ENCODE results near the gene ATF6. TPM values are rescaled to one million over a fixed set of nuclear protein-coding genes. Genes with fewer than 3 reads are reported as not detected.
"Not testable (repeated sequence)": the region's sequence is repeated elsewhere in the genome, so short reads cannot be mapped to it uniquely, and the experiment has no call there.

ATF6 gene
- total RNA-seq, 2 donors from 2014 or later, result 17.5 to 24.9 TPM

DNA sequence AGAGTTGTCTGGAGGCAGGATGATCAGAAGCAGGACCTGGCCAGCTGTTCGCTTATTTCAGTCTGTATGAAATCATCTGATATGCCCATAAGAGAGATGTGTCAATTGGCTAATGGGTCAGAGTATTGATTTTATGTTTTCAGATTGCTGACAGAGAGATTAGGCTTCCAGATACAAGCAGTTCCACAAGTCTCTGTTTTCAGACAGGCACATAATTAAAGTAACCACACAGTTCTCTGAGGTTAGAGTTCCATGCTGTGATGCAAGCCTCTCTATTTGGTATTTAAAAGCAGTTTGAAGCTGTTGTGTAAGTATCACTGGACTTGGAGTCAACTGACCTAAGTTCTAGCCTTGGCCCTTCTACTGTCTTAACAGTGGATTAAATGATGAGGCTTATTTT lies 50.1 kb downstream of the ATF6 start:
- Mint-ChIP-seq H3K9me3 (no peaks in the 10 kb centered on the region), H3K27ac (no peak overlapping the region), H3K4me1 (peaks cover 10% of the 10 kb centered on the region), H3K27me3 (no peaks in the 10 kb centered on the region), H3K4me3 (no peak overlapping the region), H3K36me3 (ENCODE audit: low read depth) (peaks cover 90% of the 10 kb centered on the region)
- no peak for ATAC-seq (replicated peaks)

DNA sequence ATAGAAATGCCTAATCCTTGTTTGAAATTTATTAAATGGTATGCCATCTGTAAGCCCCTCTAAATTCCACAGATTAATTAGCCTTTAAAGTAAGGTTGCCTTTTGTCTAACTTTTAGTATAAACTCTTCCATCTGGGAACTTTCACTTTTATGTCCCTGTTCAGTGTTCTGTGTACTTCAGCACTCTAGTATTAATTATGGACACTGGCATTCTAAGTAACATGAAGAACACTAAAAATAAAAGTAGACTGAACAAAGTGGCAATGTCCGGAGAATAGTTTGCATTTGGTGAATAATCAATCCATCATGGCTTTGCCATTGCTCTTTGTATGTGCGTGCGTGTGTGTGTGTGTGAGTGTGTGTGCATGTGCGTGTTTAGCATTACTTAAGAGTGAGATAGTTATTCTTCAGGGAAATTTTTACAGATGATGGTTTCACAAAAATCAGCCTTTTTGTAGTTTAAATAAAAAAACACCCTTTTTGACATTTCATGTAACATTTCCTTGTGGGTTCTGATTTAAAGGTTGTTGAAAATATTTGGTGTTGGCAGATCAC lies 51.1 kb downstream of the ATF6 start:
- no peak for ATAC-seq (replicated peaks)
- H3K27me3 Mint-ChIP-seq, result no peaks in the 10 kb centered on the region
- no peak overlapping the region for H3K4me3 Mint-ChIP-seq
- H3K36me3 Mint-ChIP-seq (ENCODE audit: low read depth), result peaks cover 90% of the 10 kb centered on the region
- peaks cover 10% of the 10 kb centered on the region for H3K4me1 Mint-ChIP-seq
- H3K27ac Mint-ChIP-seq, result no peak overlapping the region
- no peaks in the 10 kb centered on the region for H3K9me3 Mint-ChIP-seq

DNA sequence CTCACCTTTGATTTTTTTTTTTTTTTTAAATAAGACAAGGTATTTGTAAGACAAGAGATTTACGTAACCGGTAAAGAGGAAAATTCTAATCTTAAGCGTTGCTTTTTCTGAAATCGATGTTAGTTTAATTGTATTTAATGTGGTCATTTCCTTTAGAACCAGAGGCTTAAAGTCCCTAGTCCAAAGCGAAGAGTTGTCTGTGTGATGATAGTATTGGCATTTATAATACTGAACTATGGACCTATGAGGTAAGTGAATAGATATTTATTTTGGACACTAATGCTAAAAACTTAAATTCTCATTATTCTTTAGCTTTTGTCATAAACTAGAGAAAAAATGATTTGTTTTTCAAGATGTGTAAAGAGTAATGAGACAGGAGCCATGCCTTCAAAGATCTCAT lies 54.8 kb downstream of the ATF6 start:
- Mint-ChIP-seq H3K4me3 (no peak overlapping the region), H3K27ac (no peak overlapping the region), H3K36me3 (ENCODE audit: low read depth) (peaks cover 93% of the 10 kb centered on the region), H3K9me3 (no peaks in the 10 kb centered on the region), H3K4me1 (peaks cover 10% of the 10 kb centered on the region), H3K27me3 (no peaks in the 10 kb centered on the region)
- ATAC-seq (replicated peaks), result no peak

DNA sequence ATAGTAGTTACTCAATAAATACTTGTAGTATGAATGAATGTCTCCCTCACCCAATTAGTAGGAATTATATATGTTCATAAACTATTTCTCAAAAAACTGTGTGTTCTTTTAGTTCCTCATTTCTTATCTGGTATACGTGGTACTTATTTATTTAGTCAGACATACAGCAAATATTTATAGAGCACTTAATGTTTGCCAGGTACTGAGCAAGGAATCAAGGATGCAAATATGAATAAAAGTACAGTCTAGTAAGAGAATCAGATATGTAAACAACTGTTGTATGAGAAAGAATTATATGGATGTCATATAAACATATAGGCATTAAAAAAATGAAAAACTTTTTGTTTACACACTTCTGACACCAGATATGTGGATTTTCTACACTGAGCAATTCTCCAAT lies 58.5 kb downstream of the ATF6 start:
- Mint-ChIP-seq H3K4me1 (no peaks in the 10 kb centered on the region), H3K36me3 (ENCODE audit: low read depth) (peaks cover 96% of the 10 kb centered on the region), H3K27ac (no peak overlapping the region), H3K4me3 (no peak overlapping the region), H3K27me3 (no peaks in the 10 kb centered on the region), H3K9me3 (no peaks in the 10 kb centered on the region)
- ATAC-seq (replicated peaks), result no peak

DNA sequence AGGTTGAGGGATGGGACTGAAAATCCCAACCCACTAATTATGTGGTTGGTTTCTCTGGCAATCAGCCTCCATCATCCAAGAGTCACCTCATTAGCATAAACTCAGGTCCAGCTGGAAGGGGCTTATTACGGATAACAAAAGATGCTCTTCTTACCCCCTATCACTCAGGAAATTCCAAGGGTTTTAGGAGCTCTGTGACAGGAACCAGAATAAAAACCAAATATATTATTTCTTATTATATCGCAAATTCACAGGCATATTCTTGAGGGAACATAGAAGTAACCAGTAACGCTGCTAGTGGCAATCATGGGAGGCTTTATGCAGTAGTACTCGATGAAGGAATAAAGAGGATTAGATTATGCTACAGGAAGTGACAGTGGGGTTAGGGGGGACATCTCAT lies 59.7 kb downstream of the ATF6 start:
- no peaks in the 10 kb centered on the region for H3K9me3 Mint-ChIP-seq
- ATAC-seq (replicated peaks), result no peak
- peaks cover 90% of the 10 kb centered on the region for H3K36me3 Mint-ChIP-seq (ENCODE audit: low read depth)
- H3K27me3 Mint-ChIP-seq, result no peaks in the 10 kb centered on the region
- no peak overlapping the region for H3K4me3 Mint-ChIP-seq
- no peak overlapping the region for H3K27ac Mint-ChIP-seq
- no peaks in the 10 kb centered on the region for H3K4me1 Mint-ChIP-seq

DNA sequence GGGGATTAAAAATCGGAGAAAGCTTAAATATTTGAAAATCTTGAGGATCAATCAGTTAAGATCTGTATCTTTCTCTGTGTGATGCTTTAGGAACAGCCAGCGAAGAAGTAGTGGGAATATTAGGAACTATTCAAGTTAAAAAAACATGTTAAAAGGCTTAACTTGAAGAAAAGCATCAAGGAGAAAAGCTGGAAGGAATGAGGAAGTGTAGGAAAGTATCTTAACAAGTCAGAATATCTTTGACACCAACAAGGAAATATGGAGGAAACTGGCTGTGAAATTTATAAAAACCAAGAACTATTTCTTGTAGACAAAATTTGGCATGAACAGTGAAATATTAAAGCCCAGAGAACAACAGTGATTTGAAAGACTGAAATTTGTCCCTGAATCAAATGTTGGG lies 60.4 kb downstream of the ATF6 start:
- Mint-ChIP-seq H3K27ac (no peak overlapping the region), H3K36me3 (ENCODE audit: low read depth) (peaks cover 83% of the 10 kb centered on the region), H3K4me1 (no peaks in the 10 kb centered on the region), H3K4me3 (no peak overlapping the region), H3K9me3 (no peaks in the 10 kb centered on the region), H3K27me3 (no peaks in the 10 kb centered on the region)
- no peak for ATAC-seq (replicated peaks)

DNA sequence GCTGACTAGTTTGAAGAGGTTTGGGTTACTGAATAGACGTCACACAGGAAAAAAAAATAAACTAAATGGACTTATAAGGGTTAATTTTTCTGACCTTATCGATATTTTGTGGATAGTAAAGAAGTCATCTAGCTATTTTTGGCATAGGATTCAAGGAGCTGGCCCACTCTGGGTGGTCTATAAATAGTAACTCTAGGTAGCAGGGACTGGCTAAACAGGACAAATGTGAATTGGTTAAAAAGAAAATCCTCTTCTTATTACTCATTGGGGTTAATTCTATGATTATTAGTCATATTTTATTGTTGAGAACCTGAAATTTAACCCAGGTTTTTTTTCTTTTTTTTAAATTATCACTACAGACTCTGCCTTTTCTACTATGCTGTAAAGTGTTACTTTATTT lies 61.7 kb downstream of the ATF6 start:
- no peaks in the 10 kb centered on the region for H3K27me3 Mint-ChIP-seq
- no peaks in the 10 kb centered on the region for H3K9me3 Mint-ChIP-seq
- no peak overlapping the region for H3K4me3 Mint-ChIP-seq
- no peaks in the 10 kb centered on the region for H3K4me1 Mint-ChIP-seq
- peaks cover 70% of the 10 kb centered on the region for H3K36me3 Mint-ChIP-seq (ENCODE audit: low read depth)
- no peak overlapping the region for H3K27ac Mint-ChIP-seq
- no peak for ATAC-seq (replicated peaks)

DNA sequence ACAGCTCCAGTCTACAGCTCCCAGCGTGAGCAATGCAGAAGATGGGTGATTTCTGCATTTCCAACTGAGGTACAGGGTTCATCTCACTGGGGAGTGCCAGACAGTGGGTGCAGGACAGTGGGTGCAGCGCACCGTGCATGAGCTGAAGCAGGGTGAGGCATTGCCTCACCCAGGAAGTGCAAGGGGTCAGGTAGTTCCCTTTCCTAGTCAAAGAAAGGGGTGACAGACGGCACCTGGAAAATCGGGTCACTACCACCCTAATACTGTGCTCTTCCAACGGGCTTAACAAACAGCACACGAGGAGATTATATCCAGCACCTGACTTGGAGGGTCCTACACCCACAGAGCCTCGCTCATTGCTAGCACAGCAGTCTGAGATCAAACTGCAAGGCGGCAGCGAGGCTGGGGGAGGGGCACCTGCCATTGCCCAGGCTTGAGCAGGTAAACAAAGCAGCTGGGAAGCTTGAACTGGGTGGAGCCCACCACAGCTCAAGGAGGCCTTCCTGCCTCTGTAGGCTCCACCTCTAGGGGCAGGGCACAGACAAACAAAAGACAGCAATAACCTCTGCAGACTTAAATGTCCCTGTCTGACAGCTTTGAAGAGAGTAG lies 66.3 kb downstream of the ATF6 start:
- not testable (repeated sequence) for H3K27ac Mint-ChIP-seq; ATAC-seq (replicated peaks); H3K4me1 Mint-ChIP-seq; H3K4me3 Mint-ChIP-seq; H3K9me3 Mint-ChIP-seq; H3K27me3 Mint-ChIP-seq
- peaks cover 41% of the 10 kb centered on the region for H3K36me3 Mint-ChIP-seq (ENCODE audit: low read depth)

DNA sequence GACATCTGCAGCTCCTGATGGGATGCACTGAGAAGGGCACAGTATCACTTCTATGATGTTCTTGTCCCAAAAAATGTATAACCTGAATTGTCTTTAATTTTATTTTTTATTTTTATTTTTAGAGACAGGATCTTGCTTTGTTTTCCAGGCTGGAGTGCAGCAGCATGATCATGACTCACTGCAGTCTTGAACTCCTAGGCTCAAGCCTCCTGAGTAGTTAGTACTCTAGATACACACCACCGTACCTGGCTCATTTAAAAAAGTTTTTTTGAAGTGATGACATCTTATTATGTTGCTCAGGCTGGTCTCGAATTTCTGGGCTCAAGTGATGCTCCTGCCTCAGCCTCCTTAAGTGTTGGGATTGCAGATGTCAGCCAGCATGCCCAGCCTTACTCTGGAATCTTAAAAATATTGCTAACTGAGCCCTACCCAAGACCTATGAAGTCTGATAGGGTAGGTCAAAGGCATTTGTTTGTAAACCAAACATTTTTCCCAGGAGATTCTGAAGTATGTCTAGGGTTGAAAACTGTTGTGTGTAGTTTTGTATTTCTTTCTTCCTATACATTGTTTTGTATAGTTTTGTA lies 68.9 kb downstream of the ATF6 start:
- no peak for ATAC-seq (replicated peaks)
- no peak overlapping the region for H3K4me3 Mint-ChIP-seq
- no peaks in the 10 kb centered on the region for H3K27me3 Mint-ChIP-seq
- H3K36me3 Mint-ChIP-seq (ENCODE audit: low read depth), result peaks cover 41% of the 10 kb centered on the region
- no peaks in the 10 kb centered on the region for H3K9me3 Mint-ChIP-seq
- no peaks in the 10 kb centered on the region for H3K4me1 Mint-ChIP-seq
- H3K27ac Mint-ChIP-seq, result no peak overlapping the region

DNA sequence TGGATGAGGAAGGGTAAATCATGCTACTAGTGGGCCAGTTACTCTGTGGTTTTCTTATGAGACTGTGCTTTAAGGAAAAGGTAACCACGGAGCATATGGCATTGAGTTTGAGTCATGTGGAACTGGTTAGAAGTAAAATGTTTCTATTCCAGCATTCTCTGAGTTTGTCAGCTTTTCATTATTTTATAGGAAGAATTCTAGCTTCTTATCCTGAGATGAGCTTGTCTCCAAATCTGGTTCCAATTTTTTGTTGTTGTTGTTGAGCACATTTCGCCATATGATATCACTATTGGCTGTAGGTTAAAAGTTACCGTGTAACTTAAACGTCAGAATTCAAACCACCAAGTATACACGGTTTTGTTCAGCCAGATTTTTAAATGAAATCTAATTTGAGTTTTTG lies 69.9 kb downstream of the ATF6 start:
- no peak for ATAC-seq (replicated peaks)
- H3K36me3 Mint-ChIP-seq (ENCODE audit: low read depth), result peaks cover 49% of the 10 kb centered on the region

DNA sequence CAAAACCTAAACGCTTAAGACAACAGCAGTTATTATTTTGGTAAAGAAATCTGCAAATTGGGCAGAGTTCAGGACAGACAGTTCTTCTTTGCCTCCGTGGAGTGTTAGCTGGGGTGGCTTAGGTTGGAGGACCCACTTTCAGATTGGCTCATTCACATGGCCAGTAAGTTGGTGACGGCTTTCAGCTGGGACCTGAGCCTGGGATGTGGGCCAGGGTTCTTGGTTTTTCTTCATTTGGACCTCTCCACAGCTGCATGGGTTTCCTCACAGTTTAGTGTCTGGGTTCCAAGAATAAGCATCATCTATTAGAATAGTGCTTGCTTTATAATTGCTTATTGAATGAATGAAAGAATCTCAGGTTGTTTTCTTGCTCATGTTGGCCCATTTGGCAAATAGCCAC lies 72.2 kb downstream of the ATF6 start:
- Mint-ChIP-seq H3K9me3 (no peaks in the 10 kb centered on the region), H3K27me3 (no peaks in the 10 kb centered on the region), H3K27ac (no peak overlapping the region), H3K4me1 (no peaks in the 10 kb centered on the region), H3K4me3 (no peak overlapping the region), H3K36me3 (ENCODE audit: low read depth) (peaks cover 70% of the 10 kb centered on the region)
- no peak for ATAC-seq (replicated peaks)

More for the DNA sequence above, 69.9 kb downstream of the ATF6 start:
- Mint-ChIP-seq H3K4me3 (no peak overlapping the region), H3K27me3 (no peaks in the 10 kb centered on the region), H3K4me1 (no peaks in the 10 kb centered on the region), H3K9me3 (no peaks in the 10 kb centered on the region), H3K27ac (no peak overlapping the region)

DNA sequence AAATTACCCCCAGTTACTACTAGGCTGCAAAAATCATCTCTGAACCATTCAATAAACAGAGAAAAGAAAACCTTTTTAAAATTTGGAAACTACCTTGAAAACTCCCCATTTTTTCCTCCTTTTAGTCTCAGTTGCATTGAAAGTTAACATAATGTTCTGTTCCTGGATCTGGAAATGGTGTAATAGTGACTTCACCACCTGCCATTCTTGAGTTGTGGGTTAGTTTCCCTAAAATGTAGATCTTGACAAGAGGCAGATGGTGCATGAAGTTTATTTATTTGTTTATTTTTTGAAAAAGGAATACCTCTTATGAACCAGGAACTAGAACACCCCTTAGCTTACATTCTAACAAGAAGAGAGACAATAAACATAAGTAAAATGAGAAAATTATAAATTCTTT lies 72.8 kb downstream of the ATF6 start:
- Mint-ChIP-seq H3K27ac (no peak overlapping the region), H3K36me3 (ENCODE audit: low read depth) (peaks cover 75% of the 10 kb centered on the region), H3K4me1 (no peaks in the 10 kb centered on the region)

DNA sequence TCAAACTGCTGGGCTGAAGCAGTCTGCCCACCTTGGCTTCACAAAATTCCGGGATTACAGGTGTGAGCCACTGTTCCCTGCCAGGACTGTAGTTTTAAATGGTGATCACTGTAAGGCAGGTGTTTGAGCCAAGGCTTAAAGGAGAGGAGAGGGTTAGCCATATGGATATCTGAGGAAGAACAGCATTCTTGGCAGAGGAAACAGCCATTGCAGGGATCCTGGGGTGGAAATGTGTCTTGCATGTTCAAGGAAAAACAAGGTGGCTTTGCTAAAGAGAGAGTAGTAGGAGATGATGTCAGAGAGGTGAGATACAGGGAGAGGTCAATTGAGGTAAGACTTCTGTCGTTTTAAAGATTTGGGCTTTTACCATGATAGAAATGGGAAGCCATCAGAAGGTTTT lies 73.5 kb downstream of the ATF6 start:
- no peaks in the 10 kb centered on the region for H3K9me3 Mint-ChIP-seq
- H3K27me3 Mint-ChIP-seq, result no peaks in the 10 kb centered on the region
- ATAC-seq (replicated peaks), result no peak
- no peaks in the 10 kb centered on the region for H3K4me1 Mint-ChIP-seq
- no peak overlapping the region for H3K27ac Mint-ChIP-seq
- H3K36me3 Mint-ChIP-seq (ENCODE audit: low read depth), result peaks cover 82% of the 10 kb centered on the region
- H3K4me3 Mint-ChIP-seq, result no peak overlapping the region

More for the DNA sequence above, 72.8 kb downstream of the ATF6 start:
- no peak for ATAC-seq (replicated peaks)
- no peak overlapping the region for H3K4me3 Mint-ChIP-seq
- H3K27me3 Mint-ChIP-seq, result no peaks in the 10 kb centered on the region
- no peaks in the 10 kb centered on the region for H3K9me3 Mint-ChIP-seq

DNA sequence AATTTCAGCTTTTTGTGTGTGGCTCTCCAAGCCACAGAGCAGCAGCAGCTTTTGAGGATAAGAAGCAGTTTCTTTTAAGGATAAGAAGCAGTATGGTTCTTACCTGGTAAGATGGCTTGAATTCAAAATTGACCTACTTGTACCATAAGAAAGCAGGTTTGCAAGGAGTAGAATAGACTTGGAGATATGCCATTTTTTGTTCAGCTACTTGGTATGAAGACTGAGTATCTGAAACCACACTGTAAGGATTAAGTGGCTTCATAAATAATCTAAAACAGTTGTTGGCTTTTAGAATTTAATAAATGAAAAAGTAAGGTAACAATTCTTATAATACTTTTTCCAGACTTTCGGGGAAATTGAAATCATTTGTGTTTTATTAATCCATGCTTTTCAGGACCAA lies 74.2 kb downstream of the ATF6 start:
- no peak overlapping the region for H3K4me3 Mint-ChIP-seq
- no peaks in the 10 kb centered on the region for H3K4me1 Mint-ChIP-seq
- no peak for ATAC-seq (replicated peaks)
- H3K36me3 Mint-ChIP-seq (ENCODE audit: low read depth), result peaks cover 85% of the 10 kb centered on the region
- no peaks in the 10 kb centered on the region for H3K27me3 Mint-ChIP-seq
- H3K9me3 Mint-ChIP-seq, result no peaks in the 10 kb centered on the region
- H3K27ac Mint-ChIP-seq, result no peak overlapping the region

DNA sequence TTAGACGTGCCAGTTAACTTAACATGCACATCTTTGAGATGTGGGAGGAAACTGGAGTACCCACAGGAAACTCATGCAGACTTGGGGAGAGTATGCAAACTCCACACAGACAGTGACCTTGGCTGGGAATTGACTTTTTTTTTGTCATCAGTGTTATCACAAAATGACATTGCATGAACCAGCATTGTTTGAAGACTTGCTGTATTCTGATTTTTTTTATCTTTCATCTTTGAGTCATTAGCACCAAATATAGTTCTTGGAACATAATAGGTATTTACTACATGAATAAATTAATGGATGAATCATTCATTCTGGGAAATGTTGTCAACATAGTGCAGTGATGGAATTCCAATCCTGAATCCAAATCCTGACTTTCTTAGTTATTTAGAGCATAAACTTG lies 77.0 kb downstream of the ATF6 start:
- Mint-ChIP-seq H3K27me3 (no peaks in the 10 kb centered on the region), H3K9me3 (no peaks in the 10 kb centered on the region), H3K36me3 (ENCODE audit: low read depth) (peaks cover 92% of the 10 kb centered on the region), H3K4me1 (no peaks in the 10 kb centered on the region), H3K4me3 (no peak overlapping the region), H3K27ac (no peak overlapping the region)
- no peak for ATAC-seq (replicated peaks)

Data from activated T-helper 17 cell treated with anti-CD3 and anti-CD28 coated beads, Interleukin-2, amount 50 U/mL, for 72 hours (primary cell).